Inferior parietal cortex (tissue), 1 donor: ENCODE data around the gene PDCD11.
"Not testable (repeated sequence)": the region's sequence is repeated elsewhere in the genome, so short reads cannot be mapped to it uniquely, and the experiment has no call there.

Experiments
- DNase-seq: peaks from one replicate; pipeline ENCODE4 v3.0.0-alpha.2; 2016; ENCODE audit errors: extremely low spot score

PDCD11 gene

GRCh38 chr10:103416436-103417147, 20.2 kb downstream of the PDCD11 start:
- peak; percentile 72 for DNase-seq

GRCh38 chr10:103417148-103417469, 20.7 kb downstream of the PDCD11 start:
- not testable (repeated sequence) for DNase-seq

GRCh38 chr10:103417601-103418000, 21.2 kb downstream of the PDCD11 start:
- no peak for DNase-seq

DNA sequence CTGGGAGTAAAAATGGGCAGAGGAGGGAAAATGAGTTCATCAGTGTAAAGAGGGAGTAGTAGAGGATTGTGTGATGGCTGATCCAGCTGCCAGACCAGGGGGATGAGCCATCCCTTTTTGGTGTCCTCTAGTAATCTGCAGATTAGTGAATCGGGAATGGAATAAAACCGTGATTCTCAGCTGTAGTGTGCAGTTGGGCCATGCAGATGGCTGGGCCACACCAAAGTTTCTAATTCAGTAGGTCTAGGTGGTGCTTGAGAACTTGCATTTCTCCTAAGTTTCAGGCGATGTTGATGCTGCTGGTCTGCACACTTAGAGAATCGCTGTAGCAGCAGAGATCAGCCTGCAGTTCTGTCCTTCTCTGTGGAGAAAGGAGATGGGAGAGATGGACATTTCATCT, 22.7 kb downstream of the PDCD11 start:
- DNase-seq, result no peak

DNA sequence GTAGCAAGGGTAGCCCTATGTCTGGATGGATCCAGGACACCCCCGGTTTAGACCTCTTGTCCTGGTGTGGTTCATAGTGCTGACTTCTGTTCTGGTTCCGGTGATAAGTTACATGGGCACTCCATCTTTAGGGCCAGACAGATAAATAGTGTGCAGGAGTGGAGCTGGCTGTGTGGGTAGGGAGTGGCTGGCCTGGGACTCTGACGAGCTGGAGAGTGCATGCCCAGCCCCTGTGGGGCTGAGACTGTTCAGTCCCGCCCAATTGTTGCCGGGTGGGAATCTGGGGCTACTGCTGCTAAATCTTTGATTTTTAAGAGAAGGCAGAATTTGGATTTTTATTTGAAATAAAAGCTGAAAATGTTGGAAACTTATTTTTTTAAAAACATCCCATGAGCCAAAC, 27.3 kb downstream of the PDCD11 start:
- no peak for DNase-seq

- no peak for DNase-seq
These were observed 31.4 kb downstream of the PDCD11 start for GRCh38 chr10:103427866-103428265.

DNA sequence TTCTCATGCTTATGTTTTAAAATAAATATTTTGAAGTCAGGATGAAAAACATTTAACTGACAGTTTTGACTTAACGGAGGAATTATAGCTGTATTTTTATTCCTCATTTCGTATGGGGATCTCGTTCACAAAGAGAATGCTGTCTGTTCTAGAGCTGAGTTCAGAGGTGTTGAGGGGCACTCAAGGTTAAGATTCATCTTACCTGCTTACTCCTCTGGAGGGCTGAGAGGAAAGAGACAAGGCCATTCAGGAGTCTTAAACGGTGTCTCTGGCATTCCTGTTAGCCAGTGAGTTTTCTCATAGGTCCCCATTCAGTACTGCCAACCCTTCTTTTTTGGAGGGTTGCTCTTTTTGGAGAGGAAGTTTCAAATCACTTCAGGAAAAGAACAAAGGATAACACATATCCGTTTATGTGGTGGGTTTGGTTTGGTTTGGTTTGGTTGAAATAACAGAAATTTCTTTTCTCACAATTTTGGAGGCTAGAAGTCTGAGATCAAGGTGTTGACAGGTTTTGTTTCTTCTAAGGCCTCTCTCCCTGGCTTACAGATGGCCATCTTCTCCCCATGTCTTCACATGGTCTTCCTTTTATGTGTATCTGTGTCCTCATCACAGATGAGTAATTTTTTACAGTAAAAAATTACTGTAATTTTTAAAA, 32.7 kb downstream of the PDCD11 start:
- DNase-seq, result no peak

GRCh38 chr10:103429647-103430046, 33.2 kb downstream of the PDCD11 start:
- no peak for DNase-seq

GRCh38 chr10:103431902-103432301, 35.5 kb downstream of the PDCD11 start:
- DNase-seq, result no peak

DNA sequence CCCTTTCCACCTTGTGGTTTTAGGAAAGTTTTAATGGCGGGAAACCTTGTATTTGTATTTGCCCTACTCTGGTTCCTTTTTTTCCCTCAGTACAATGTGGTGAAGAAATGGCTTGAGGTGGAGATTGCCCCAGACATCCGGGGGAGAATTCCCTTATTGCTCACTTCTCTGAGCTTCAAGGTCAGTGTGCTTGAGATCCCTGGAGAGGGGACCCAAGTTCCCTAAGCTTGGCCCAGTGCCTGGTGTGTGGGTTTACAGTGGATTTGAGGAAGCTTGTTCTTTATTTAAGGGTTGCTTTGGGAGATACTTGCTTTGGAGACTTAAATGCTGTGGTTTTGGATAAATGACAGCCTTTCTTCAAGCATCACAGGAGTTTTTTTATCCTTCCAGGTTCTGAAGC, 37.4 kb downstream of the PDCD11 start:
- no peak for DNase-seq

DNA sequence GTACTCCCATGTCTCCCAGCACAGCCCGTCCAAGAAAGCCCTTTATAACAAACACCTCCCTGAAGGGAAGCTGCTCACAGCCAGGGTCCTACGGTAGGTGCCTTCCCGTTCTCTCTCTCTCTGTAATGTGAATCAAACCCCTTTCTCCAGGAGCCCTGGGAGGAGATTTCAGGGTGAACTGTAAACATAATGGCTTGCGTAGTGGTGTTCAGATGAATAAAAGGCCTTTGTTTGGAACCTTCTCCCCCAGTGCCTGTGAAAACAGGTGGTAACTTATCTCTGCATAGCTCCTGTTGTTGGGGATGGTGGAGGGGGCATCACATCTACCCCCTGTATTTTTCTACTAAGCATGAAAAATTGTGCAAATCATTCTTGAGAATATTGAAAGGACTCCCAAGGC, 43.4 kb downstream of the PDCD11 start:
- no peak for DNase-seq

DNA sequence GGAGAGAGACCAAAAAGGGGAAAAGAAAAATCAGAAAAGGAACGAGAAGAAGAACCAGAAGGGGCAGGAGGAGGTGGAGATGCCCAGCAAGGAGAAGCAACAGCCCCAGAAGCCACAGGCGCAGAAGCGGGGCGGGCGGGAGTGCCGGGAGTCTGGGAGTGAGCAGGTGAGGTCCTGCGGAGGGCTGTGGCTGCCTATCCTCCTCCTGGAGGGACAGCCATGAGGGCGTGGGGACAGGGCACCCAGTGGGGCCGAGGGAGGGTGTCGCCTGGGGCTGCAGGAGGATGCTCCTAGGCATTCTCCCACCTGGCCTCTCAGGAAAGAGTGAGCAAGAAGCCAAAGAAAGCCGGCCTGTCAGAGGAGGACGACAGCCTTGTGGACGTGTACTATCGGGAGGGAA, 44.0 kb downstream of the PDCD11 start:
- no peak for DNase-seq

GRCh38 chr10:103441206-103441605, 44.8 kb downstream of the PDCD11 start:
- DNase-seq, result no peak

- no peak for DNase-seq
These were observed 45.2 kb downstream of the PDCD11 start for GRCh38 chr10:103441611-103442010.

- DNase-seq, result no peak
These were observed 45.6 kb downstream of the PDCD11 start for GRCh38 chr10:103442031-103442461.

DNA sequence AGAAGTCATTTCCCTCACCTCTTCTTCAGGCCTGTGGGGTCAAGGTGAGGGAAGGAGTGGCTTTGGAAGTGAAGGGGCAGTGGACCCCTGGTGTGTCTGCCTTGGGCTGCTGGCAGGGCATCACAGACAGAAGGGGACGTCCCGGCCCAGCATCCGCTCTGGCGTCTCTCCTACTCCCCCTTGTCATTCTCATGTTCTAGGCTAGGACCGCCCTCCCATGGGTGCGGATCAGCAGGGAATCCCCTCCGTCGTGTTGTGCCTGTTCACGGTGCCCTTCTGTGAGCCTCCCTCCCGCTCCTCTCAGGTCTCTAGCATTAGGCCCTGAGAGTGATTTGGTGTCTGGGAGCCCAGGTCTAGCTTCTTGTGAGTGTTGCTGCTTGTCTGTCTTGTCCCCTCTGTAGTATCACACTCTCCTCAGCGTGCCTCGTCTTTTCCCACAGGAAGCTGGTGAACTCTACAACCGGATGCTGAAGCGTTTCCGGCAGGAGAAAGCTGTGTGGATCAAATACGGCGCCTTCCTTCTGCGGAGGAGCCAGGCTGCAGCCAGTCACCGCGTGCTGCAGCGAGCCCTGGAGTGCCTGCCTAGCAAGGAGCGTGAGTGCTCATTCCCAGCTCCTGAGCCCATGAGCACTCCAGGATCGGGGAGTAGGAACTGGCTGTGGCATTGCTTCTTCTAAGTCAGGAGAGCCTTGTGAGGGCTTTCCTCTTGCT, 47.2 kb downstream of the PDCD11 start:
- no peak for DNase-seq

DNA sequence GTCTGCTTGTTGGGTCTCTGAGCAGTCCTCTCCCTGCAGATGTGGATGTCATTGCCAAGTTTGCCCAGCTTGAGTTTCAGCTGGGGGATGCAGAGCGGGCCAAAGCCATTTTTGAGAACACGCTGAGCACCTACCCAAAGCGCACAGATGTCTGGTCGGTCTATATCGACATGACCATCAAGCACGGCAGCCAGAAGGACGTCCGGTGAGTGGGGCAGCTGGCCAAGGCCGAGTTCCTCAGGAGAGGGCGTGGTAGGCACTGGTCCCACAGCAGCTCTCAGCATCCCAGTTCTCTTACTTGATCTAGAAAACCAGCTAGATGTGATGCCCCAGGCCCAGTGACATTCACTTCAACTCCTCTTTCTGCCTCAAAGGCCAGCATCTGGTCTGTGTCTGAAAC, 48.1 kb downstream of the PDCD11 start:
- DNase-seq, result no peak

DNA sequence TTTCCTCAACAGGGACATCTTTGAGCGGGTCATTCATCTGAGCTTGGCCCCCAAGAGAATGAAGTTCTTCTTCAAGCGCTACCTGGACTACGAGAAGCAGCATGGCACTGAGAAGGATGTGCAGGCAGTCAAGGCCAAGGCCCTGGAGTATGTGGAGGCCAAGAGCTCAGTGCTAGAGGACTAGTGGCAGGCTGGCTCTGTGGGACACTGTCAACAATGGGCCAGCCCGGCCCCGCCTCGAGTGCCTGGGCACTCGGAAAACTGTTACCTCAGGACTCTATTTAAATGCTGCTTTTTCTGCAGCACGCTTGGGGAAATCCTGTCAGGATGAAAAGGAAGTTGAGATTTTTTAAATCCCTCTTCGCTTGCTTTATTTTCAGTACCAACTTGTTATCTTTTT, 48.9 kb downstream of the PDCD11 start:
- DNase-seq, result no peak

GRCh38 chr10:103445767-103446567, 49.5 kb downstream of the PDCD11 start:
- no peak for DNase-seq

GRCh38 chr10:103447187-103447586, 50.8 kb downstream of the PDCD11 start:
- DNase-seq, result no peak

DNA sequence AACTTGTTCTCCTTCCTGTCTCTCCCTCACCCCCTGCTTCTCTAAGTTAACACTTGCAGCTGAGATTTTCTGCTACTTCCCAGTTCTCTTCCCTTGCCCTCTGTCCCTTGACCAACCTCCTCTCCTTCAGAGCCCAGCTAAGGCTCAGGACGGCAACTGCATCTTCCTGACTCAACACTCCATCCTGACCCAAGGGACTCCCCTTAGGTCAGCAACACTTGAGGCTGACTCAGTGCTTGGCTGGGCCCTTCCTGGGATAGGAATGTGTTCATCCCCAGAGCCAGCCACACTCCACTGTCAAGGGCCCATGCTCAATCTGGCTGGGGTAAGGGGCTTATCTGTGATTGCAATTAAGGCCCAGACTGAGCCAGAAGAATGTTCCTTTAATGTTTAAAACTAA, 52.3 kb downstream of the PDCD11 start:
- no peak for DNase-seq
